K562 (cell line): ENCODE results near the gene RPS6KL1. TPM values are rescaled to one million over a fixed set of nuclear protein-coding genes. Genes with fewer than 3 reads are reported as not detected.

Experiments
- ATAC-seq: fragments of 200-7000 bp; cut with Tn5 transposase; 3 replicates; pipeline ENCODE4 v1.9.1; 2020; ENCODE audit warnings: moderate library complexity
- BruUV-seq: library from RNA; stranded (reverse); fragments of 400-500 nt; replicated peaks from 2 replicates; lab custom pipeline; 2021; lab: Mats Ljungman, UMichigan
- CTCF ChIA-PET: fragments of 300-600 bp; formaldehyde crosslinking; extraction: SDS; loops from one replicate; lab custom pipeline; 2021; ENCODE audit warnings: low intra/inter-chr PET ratio; lab: Yijun Ruan, JAX
- POLR2A ChIA-PET: fragments of 300-600, 350-650 bp; sonication (Branson Sonifier 250); formaldehyde crosslinking; extraction: SDS; loops from one replicate; lab custom pipeline; 2021; ENCODE audit warnings: antibody characterized with exemption, inconsistent platforms; lab: Yijun Ruan, JAX
- DNase-seq, 4 experiments: peaks; one replicate each; pipeline versions ENCODE4 v3.0.0 to v3.0.0-alpha.2; 2011 to 2018; ENCODE audit warnings: low spot score in 3 of 4, mixed read lengths in 3 of 4; ENCODE audit errors: extremely low read depth in 1 of 4
- FAIRE-seq: peaks from 2 replicates; lab custom pipeline; 2011; peaks lifted over from hg19 to GRCh38; lab: Jason Lieb, UNC
- H2AFZ ChIP-seq: 2 replicates; pipeline ENCODE4 v1.6.0; 2011; ENCODE audit warnings: low read depth, low read length, control low read depth, inconsistent platforms
- H3K27ac ChIP-seq: fragments of 200-600 bp; 3 replicates; pipeline ENCODE4 v1.8.0; 2011; ENCODE audit warnings: low read depth, mild to moderate bottlenecking, control low read depth, inconsistent platforms, low read length, moderate library complexity, mixed read lengths; ENCODE audit errors: extremely low read depth
- H3K27me3 ChIP-seq, 2 experiments: fragments of 300-600 bp in 1 of 2; 2 replicates in 1 of 2; 3 replicates in 1 of 2; pipeline versions ENCODE4 v1.6.0 to v1.8.0; 2011; ENCODE audit warnings: inconsistent platforms in 2 of 2, low read length in 2 of 2, mild to moderate bottlenecking in 1 of 2, mixed read lengths in 1 of 2, moderate library complexity in 1 of 2; ENCODE audit not compliant: control insufficient read depth in 2 of 2, insufficient read depth in 2 of 2
- H3K36me3 ChIP-seq: fragments of 300-600 bp; 3 replicates; pipeline ENCODE4 v1.8.0; 2011; ENCODE audit warnings: mild to moderate bottlenecking, low read length, inconsistent platforms; ENCODE audit not compliant: control insufficient read depth, insufficient read depth
- H3K4me1 ChIP-seq, 2 experiments: fragments of 200-600 bp in 1 of 2; replicated peaks in 1 of 2; 2 replicates in 1 of 2; 3 replicates in 1 of 2; pipeline versions ENCODE4 v1.5.1 to v1.8.0; 2011; ENCODE audit warnings: inconsistent platforms in 2 of 2, low read length in 2 of 2, mild to moderate bottlenecking in 1 of 2, mixed read lengths in 1 of 2, moderate library complexity in 1 of 2; ENCODE audit not compliant: control insufficient read depth in 2 of 2, insufficient read depth in 2 of 2
- H3K4me2 ChIP-seq: 2 replicates; pipeline ENCODE4 v1.6.1; 2011; ENCODE audit warnings: low read length, control low read depth, inconsistent platforms, mixed read lengths; ENCODE audit not compliant: insufficient read depth
- H3K4me3 ChIP-seq: fragments of 200-600 bp; sonication (generic), shearing (Covaris generic); 2 replicates; pipeline ENCODE4 v1.5.1; 2016; ENCODE audit warnings: control low read depth, inconsistent platforms
- H3K79me2 ChIP-seq: fragments of 200-600 bp; 3 replicates; pipeline ENCODE4 v1.8.0; 2011; ENCODE audit warnings: low read length, inconsistent platforms; ENCODE audit not compliant: control insufficient read depth, insufficient read depth
- H3K9ac ChIP-seq, 2 experiments: 2 replicates each; pipeline versions ENCODE4 v1.6.0 to v1.6.1; 2011; ENCODE audit warnings: low read depth in 2 of 2, low read length in 2 of 2, control low read depth in 1 of 2, inconsistent platforms in 1 of 2, mild to moderate bottlenecking in 1 of 2, mixed read lengths in 1 of 2; ENCODE audit not compliant: insufficient read depth in 1 of 2
- H3K9me1 ChIP-seq: one replicate; pipeline ENCODE4 v1.6.0; 2011; ENCODE audit warnings: inconsistent platforms, mild to moderate bottlenecking, low read length, moderate library complexity; ENCODE audit not compliant: control insufficient read depth, insufficient read depth
- H3K9me3 ChIP-seq: replicated peaks from 2 replicates; pipeline ENCODE4 v1.5.1; 2011; ENCODE audit warnings: low read depth, low read length, inconsistent platforms; ENCODE audit not compliant: control insufficient read depth, insufficient read depth
- H4K20me1 ChIP-seq: replicated peaks from 2 replicates; pipeline ENCODE4 v1.6.1; 2011; ENCODE audit warnings: low read length, inconsistent platforms, mixed read lengths; ENCODE audit not compliant: control insufficient read depth, insufficient read depth
- ATF3 ChIP-seq, 2 experiments: fragments of 450-650 bp in 1 of 2; sonication (generic) in 1 of 2; formaldehyde crosslinking in 1 of 2; IDR thresholded peaks in 1 of 2; conservative IDR thresholded peaks in 1 of 2; 2 replicates each; pipeline versions ENCODE4 v1.6.1 to v1.8.1; 2016 to 2023; ENCODE audit warnings: mild to moderate bottlenecking in 2 of 2, moderate library complexity in 2 of 2, inconsistent platforms in 1 of 2, missing genetic modification reagents in 1 of 2
- CC2D1A ChIP-seq: fragments of 450-650 bp; IDR thresholded peaks from 2 replicates; pipeline ENCODE4 v1.6.1; 2017; ENCODE audit warnings: mild to moderate bottlenecking
- DEAF1 ChIP-seq: fragments of 450-650 bp; formaldehyde crosslinking; IDR thresholded peaks from 2 replicates; pipeline ENCODE4 v1.4.0; 2020; ENCODE audit warnings: mild to moderate bottlenecking, moderate library complexity
- JUND ChIP-seq, 2 experiments: IDR thresholded peaks; 2 replicates in 1 of 2; 3 replicates in 1 of 2; pipeline ENCODE4 v1.6.1; 2011; ENCODE audit warnings: borderline replicate concordance in 2 of 2, low read depth in 2 of 2, low read length in 2 of 2, improper control_type of control experiment in 1 of 2, missing biosample characterization in 1 of 2, missing genetic modification characterization in 1 of 2, missing genetic modification reagents in 1 of 2
- KLF13 ChIP-seq: fragments of 450-650 bp; IDR thresholded peaks from 2 replicates; pipeline ENCODE4 v1.6.1; 2016; ENCODE audit warnings: missing genetic modification characterization, low read depth, mild to moderate bottlenecking, missing compliant biosample characterization, moderate library complexity, borderline replicate concordance
- NFE2 ChIP-seq: IDR thresholded peaks from 2 replicates; pipeline ENCODE4 v1.6.1; 2014; ENCODE audit warnings: antibody characterized with exemption, low read depth
- RAD21 ChIP-seq, 2 experiments: fragments of 250-450 bp in 1 of 2; fragments of 450-650 bp in 1 of 2; sonication (Bioruptor Pico) in 1 of 2; formaldehyde crosslinking in 1 of 2; IDR thresholded peaks in 1 of 2; conservative IDR thresholded peaks in 1 of 2; 2 replicates each; pipeline versions ENCODE4 v1.4.0 to v1.8.0; 2020 to 2022; ENCODE audit warnings: mild to moderate bottlenecking in 2 of 2, moderate library complexity in 1 of 2
- RBBP5 ChIP-seq: fragments of 200-600 bp; sonication (generic); IDR thresholded peaks from 2 replicates; pipeline ENCODE4 v1.6.1; 2012; ENCODE audit warnings: borderline replicate concordance, mild to moderate bottlenecking, low read length, control low read depth, inconsistent platforms; ENCODE audit not compliant: insufficient read depth, poor library complexity, severe bottlenecking
- SMC3 ChIP-seq: conservative IDR thresholded peaks from 2 replicates; pipeline ENCODE4 v1.6.1; 2011; ENCODE audit warnings: low read depth, low read length, improper control_type of control experiment; ENCODE audit not compliant: insufficient read depth
- ZNF695 ChIP-seq: fragments of 450-650 bp; formaldehyde crosslinking; IDR thresholded peaks from 2 replicates; pipeline ENCODE4 v1.4.0; 2020; ENCODE audit warnings: mild to moderate bottlenecking, moderate library complexity
- WGBS: fragments of 100-300 bp; shearing (Covaris generic); methylation state at CpG from one replicate; pipeline ENCODE4 v1.1.6; 2016; ENCODE audit warnings: low coverage, mixed read lengths; ENCODE audit not compliant: insufficient coverage; ENCODE audit errors: missing lambda C conversion rate; 5-methylcytosine and 5-hydroxymethylcytosine counted together
- in situ Hi-C: fragments of 300-500 bp; cut with MboI; formaldehyde crosslinking; loops from 4 replicates; pipeline ENCODE4 v1.15.0; 2018; ENCODE audit warnings: inconsistent platforms, mixed read lengths
- intact Hi-C: fragments of 100-400 bp; cut with micrococcal nuclease; formaldehyde crosslinking; loops from 2 replicates; pipeline ENCODE4 v1.14.2; 2022
- polyA plus RNA-seq, 8 experiments: library from polyadenylated mRNA; depleted of rRNA in 4 of 8; stranded (reverse) in 5 of 8; unstranded in 3 of 8; fragments of >200 nt; fragmentation: Nextera tagmentation in 2 of 8; fragmentation: Illumina TruSeq in 1 of 8; extraction: Ambion mirVana in 2 of 8; extraction: Trizol in 1 of 8; gene quantifications; 2 replicates each; pipeline versions ENCODE4 v1.2.1 to v1.2.3, GENCODE V29; 2011 to 2014; ENCODE audit warnings: inconsistent platforms in 1 of 8, missing spikeins in 1 of 8
- total RNA-seq, 7 experiments: library from RNA; depleted of rRNA in 6 of 7; stranded (reverse); fragments of >200 nt in 6 of 7; fragmentation: Illumina TruSeq in 2 of 7; extraction: Trizol in 2 of 7; gene quantifications; 2 replicates each; pipeline versions ENCODE4 v1.2.1 to v1.2.3, GENCODE V29; 2011 to 2021; ENCODE audit warnings: low replicate concordance in 1 of 7
- TF ChIP-seq, protein P1 (sequence below), 3 experiments: IDR thresholded peaks in 2 of 3; conservative IDR thresholded peaks in 1 of 3; 2 replicates each; pipeline ENCODE4 v1.5.1; 2011 to 2012; ENCODE audit warnings: low read length in 3 of 3, mild to moderate bottlenecking in 3 of 3, control low read depth in 2 of 3, improper control_type of control experiment in 1 of 3, inconsistent platforms in 1 of 3, low read depth in 1 of 3, mixed read lengths in 1 of 3, moderate library complexity in 1 of 3; ENCODE audit not compliant: insufficient read depth in 2 of 3

RPS6KL1 gene
- total and polyA plus RNA-seq, 9 of the 15 experiments (the other 6 are each of a cell fraction or from before 2014, with no cell fraction given), result 0.91 to 15.5 (median 8.1) TPM

DNA sequence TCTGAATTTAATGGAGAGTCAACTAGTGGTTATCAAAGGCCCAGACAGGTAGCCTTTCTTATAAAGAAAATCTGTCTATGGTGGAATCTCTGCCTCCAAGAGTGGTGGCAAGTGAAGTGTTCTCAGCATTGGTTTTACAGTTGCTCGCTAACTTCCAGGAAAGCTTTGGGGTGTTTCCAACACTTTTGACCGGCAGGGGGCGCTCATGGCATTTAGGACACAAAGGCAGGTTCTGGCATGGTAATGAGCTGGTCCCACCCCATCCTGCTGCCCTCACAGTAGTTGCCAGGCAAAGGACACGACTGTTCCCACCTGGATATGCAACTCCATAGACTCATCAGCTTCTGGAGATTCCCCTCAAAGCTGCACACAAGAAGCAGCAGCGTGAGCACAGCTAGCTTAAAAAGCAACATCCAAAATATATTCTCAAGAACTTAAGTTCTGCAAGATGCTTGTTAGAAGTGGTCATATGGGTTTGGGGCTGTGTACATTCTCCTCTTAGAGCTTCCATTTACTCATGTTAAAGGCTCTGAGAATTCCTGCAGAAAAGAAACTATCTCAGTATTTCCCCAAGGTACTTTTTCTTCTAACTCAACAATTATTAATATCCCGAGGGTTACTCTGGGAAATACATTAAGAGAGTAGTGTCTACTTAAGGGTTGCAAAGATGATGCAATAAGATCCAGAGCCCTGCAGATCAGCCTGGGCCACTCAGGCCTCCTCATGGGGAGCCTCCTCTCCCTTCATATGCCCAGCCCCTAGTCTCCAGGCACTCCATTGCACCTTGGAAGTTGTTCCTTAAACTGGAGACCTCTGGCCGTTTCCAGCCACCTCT, 61.9 kb downstream of the RPS6KL1 start:
- no peak overlapping the region for H3K4me2 ChIP-seq
- H3K79me2 ChIP-seq, result no peaks in the 10 kb centered on the region
- BruUV-seq, result no TSS peak
- no peak overlapping the region for H2AFZ ChIP-seq
- FAIRE-seq, result peak; percentile 93
- ATAC-seq, result peak; percentile 95
- POLR2A ChIA-PET, result interaction anchor here (0.5 to 1.5 kb wide), 10 partner anchors 12 to 776 kb away, joined by 3 to 6 read pairs (median 3); no protein-coding TSS in a partner anchor
- H3K9me3 ChIP-seq, result no peaks in the 10 kb centered on the region
- DNase-seq, result peak; percentile 71 to 85 (median 76)
- H3K9me1 ChIP-seq, result no peaks in the 10 kb centered on the region
- no peaks in the 10 kb centered on the region for H3K36me3 ChIP-seq
- intact Hi-C loops, result loop anchor here (1.0 to 5.0 kb wide), 3 partner anchors 44 to 436 kb away; no protein-coding TSS in a partner anchor
- CTCF ChIA-PET, result interaction anchor here (1.9 to 2.1 kb wide), 2 partner anchors 44 to 227 kb away, joined by 19 to 23 read pairs; no protein-coding TSS in a partner anchor
- no peaks in the 10 kb centered on the region for H3K27me3 ChIP-seq
- no peak overlapping the region for H3K4me3 ChIP-seq
- in situ Hi-C loops, result loop anchor here (5.0 to 10.0 kb wide), 2 partner anchors 41 to 444 kb away; no protein-coding TSS in a partner anchor
- no peaks in the 10 kb centered on the region; a peak in 1 of 5 replicates for H3K4me1 ChIP-seq
- WGBS, result 21% methylated on average over 6 of the region's 7 CpGs
- H4K20me1 ChIP-seq, result no peaks in the 10 kb centered on the region; the same call in 1 of the 2 replicates
- H3K9ac ChIP-seq, result no peak overlapping the region
- H3K27ac ChIP-seq, result no peak overlapping the region
- peak; percentile 59 for TF ChIP-seq SMC3
- TF ChIP-seq, protein P1, sequence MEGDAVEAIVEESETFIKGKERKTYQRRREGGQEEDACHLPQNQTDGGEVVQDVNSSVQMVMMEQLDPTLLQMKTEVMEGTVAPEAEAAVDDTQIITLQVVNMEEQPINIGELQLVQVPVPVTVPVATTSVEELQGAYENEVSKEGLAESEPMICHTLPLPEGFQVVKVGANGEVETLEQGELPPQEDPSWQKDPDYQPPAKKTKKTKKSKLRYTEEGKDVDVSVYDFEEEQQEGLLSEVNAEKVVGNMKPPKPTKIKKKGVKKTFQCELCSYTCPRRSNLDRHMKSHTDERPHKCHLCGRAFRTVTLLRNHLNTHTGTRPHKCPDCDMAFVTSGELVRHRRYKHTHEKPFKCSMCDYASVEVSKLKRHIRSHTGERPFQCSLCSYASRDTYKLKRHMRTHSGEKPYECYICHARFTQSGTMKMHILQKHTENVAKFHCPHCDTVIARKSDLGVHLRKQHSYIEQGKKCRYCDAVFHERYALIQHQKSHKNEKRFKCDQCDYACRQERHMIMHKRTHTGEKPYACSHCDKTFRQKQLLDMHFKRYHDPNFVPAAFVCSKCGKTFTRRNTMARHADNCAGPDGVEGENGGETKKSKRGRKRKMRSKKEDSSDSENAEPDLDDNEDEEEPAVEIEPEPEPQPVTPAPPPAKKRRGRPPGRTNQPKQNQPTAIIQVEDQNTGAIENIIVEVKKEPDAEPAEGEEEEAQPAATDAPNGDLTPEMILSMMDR (IDR thresholded peaks at IDR 0.05 in 2 of 3, conservative IDR thresholded peaks at IDR 0.05 in 1 of 3; ENCODE audit: insufficient read depth in 2 of 3, low read depth in 1 of 3, low read length in 3 of 3), result peak; percentile 77 to 85 (median 81)
- no peak for TF ChIP-seq RBBP5
- TF ChIP-seq KLF13 (tag), result no peak
- TF ChIP-seq ATF3 (IDR thresholded peaks at IDR 0.05), result peak; percentile 65
- no peak for TF ChIP-seq ATF3 (CRISPR knock-in tag; conservative IDR thresholded peaks at IDR 0.05)
- TF ChIP-seq RAD21 (CRISPR knock-in tag; conservative IDR thresholded peaks at IDR 0.05 in 1 of 2, IDR thresholded peaks at IDR 0.05 in 1 of 2), result peak; percentile 72 to 79
- TF ChIP-seq ZNF695 (CRISPR knock-in tag), result no peak
- TF ChIP-seq CC2D1A, result 0 out of 2 replicates have a peak, but pooled peaks have one; percentile 27
- 0 out of 2 replicates have a peak, but pooled peaks have one; percentile 18 for TF ChIP-seq JUND (IDR thresholded peaks at IDR 0.05; ENCODE audit: borderline replicate concordance, low read depth, low read length)
- no peak for TF ChIP-seq JUND (tag; IDR thresholded peaks at IDR 0.05; ENCODE audit: borderline replicate concordance, low read depth, low read length)
- 0 out of 2 replicates have a peak, but pooled peaks have one; percentile 12 for TF ChIP-seq DEAF1 (CRISPR knock-in tag)
- TF ChIP-seq NFE2, result no peak
